HG03159 (cell line): ENCODE measurements around the gene RPL9.
"Not testable (repeated sequence)": the region's sequence is repeated elsewhere in the genome, so short reads cannot be mapped to it uniquely, and the experiment has no call there.

Experiments used
- ATAC-seq: cut with Tn5 transposase; IDR thresholded peaks from one replicate; pipeline ENCODE4 v1.9.1; 2021; ENCODE audit warnings: mild to moderate bottlenecking, moderate library complexity; ENCODE audit not compliant: unreplicated experiment

The RPL9 gene

GRCh38 chr4:39427520-39428114 lies 31.1 kb downstream of the RPL9 start:
- no peak for ATAC-seq

DNA sequence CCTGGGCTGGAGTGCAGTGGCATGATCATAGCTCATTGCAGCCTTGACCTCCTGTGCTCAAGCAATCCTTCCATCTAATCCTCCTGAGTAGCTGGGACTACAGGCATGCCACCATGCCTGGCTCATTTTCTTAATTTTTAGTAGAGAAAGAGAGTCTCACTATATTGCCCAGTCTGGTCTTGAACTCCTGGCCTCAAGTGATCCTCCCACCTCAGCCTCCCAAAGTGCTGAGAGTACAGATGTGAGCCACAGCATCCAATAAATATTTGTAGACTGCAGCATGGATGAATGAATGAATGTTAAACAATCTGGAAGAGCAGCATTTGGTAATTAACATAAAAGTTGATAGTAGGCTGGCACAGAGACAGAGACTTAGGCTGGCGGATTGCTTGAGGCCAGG lies 32.0 kb downstream of the RPL9 start:
- no peak for ATAC-seq

GRCh38 chr4:39425297-39425696 lies 33.4 kb downstream of the RPL9 start:
- ATAC-seq: not testable (repeated sequence)

DNA sequence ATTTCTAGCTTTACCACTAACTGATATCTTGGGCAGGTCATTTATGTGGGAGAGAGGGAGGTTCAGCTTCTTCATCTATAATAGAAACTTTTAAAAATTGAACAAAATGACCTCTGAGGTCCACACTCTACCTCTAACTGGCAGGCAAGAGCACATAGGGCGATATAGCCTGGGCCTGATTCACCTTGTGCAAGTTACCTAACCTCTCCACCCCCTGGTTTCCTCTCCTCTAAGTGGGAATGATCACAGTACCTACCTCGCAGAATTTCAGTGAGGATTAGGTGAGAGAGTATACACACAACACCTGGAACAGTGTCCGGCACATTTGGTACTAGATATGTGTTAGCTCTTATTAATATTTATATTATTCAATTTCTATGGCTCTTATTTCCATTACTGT lies 36.5 kb downstream of the RPL9 start:
- ATAC-seq: no peak

GRCh38 chr4:39415678-39416283 lies 42.9 kb downstream of the RPL9 start:
- no peak for ATAC-seq

DNA sequence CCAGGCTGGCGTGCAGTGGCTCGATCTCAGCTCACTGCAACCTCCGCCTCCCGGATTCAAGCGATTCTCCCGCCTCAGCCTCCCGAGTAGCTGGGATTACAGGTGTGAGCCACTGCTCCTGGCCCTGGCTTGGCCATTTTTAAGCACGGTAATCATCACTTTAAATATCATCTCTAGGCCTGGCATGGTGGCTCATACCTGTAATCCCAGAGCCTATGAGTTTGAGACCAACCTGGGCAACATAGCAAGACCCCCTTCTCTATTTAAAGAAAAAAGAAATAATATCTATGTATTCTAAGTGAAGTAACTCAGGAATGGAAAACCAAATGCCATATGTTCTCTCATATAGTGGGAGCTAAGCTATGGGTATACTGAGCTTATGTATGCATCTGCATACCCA lies 47.2 kb downstream of the RPL9 start:
- ATAC-seq: not testable (repeated sequence)

DNA sequence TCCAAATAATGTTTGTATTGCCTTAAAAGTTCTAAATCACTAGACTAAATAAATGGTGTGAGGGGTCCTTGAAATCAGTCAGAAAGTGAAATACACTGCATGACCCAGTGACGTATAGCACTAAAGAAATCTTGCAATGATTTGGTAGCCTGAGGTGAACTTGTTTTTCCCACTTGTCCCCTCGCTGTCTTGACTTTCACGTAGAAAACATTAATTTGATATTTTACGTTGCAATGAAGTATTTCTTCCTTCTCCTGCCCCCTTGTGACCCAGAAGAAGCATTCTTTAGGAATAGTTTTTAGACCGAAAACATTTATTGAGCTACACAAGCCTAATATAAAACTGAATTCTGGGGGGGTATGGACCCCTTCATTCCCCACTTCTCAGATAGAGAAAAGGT lies 48.3 kb downstream of the RPL9 start:
- no peak for ATAC-seq

- ATAC-seq: no peak
Observed at GRCh38 chr4:39407584-39407885, 51.2 kb downstream of the RPL9 start.

- no peak for ATAC-seq
Observed at GRCh38 chr4:39406763-39407583, 51.7 kb downstream of the RPL9 start, which contains the start of gene KLB. TSS of gene KLB (plus strand) at chr4:39406930. CDS start at chr4:39406950, 20 bp downstream.
